HuH-7.5 (cell line): Measurements from ENCODE around the gene DYNC2I2.
"Not testable (repeated sequence)": the region's sequence is repeated elsewhere in the genome, so short reads cannot be mapped to it uniquely, and the experiment has no call there.

ENCODE experiments used
- DNase-seq: peaks from one replicate; pipeline ENCODE4 v3.0.0; 2011; ENCODE audit warnings: low spot score

Gene DYNC2I2

DNA sequence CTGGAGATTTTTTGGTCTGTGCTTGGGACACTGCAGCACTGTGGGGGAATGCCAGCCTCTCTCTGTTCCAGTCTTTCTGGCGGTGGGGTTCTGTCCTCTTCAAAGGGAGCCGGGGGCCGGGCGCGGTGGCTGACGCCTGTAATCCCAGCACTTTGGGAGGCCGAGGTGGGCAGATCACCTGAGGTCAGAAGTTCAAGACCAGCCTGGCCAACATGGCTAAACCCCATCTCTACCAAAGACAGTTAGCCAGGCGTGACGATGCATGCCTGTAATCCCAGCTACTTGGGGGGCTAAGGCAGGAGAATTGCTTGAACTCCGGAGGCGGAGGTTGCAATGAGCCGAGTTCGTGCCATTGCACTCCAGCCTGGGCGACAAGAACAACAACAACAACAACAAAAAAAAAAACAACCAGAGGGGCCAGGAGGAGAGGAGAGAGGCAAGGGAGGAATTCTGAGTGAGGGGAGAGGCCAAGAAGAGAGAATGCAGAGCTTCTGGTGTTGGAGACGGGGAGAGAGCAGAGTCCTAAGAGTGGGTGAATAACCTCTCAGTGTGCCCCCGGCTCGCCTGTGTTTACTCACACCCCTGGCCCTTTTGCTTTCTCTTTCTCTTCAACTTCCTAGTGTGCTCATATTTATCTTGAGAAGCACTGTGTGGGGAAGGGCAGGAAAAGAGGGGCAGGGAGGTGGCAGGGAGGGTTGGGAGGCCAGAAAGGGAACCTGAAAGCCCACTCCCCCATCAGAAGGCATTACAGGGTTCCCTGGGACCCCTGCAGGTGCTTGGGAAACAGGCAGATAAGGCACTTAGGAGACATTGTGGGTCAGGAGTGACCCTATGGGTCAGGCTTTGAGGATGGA is 29.2 kb upstream of the DYNC2I2 start:
- no peak for DNase-seq

GRCh38 chr9:128684325-128685199 is 27.9 kb upstream of the DYNC2I2 start:
- DNase-seq, result peak; percentile 90

GRCh38 chr9:128684065-128684324 is 27.3 kb upstream of the DYNC2I2 start:
- no peak for DNase-seq

DNA sequence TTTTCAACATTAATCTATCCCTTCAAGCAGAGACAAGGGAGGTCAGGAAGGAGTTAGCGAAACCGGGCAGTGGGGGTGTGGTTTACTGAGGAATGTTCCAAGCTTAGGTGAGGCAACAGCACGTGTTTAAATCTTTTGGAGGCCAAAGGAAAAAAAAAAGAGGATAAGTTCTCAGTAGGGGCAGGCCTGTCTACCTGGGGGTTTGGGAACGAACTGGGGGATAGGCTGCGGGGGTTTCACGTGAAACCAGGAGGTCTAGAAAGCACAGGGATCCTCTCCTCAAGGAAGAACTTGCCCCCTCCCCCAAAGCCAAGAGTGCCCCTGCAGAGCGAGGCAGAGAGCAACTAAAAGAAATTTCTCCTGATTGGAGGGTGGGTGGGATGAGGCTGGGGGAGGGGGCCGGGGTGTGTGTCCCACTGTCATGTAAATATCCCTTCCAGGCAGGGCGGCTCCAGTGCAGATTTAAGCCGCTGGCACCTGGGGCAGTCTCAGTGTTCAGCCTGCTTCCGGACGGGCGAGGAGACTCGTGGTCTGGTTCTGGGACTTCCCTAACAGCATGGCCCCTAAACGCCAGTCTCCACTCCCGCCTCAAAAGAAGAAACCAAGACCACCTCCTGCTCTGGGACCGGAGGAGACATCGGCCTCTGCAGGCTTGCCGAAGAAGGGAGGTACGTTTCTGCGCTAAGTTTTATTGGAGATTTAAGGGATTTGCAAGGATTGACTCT is 26.9 kb upstream of the DYNC2I2 start:
- DNase-seq, result peak; percentile 55

DNA sequence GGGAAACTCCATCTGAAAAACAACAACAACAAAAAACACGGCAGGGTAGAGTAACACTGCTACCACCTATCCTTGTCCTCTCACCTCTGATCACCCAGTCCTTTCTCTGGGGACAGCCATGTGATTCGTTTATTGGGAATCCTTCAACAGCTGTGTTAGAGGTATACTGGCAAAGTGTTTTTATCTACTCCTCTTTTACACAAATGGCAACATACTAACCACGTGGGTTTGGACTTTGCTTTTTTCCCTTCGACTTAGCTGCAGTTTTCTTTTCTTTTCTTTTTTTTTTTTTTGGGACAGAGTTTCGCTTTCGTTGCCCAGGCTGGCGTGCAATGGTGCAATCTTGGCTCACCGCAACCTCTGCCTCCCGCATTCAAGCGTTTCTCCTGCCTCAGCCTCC is 21.1 kb upstream of the DYNC2I2 start:
- DNase-seq, result no peak

DNA sequence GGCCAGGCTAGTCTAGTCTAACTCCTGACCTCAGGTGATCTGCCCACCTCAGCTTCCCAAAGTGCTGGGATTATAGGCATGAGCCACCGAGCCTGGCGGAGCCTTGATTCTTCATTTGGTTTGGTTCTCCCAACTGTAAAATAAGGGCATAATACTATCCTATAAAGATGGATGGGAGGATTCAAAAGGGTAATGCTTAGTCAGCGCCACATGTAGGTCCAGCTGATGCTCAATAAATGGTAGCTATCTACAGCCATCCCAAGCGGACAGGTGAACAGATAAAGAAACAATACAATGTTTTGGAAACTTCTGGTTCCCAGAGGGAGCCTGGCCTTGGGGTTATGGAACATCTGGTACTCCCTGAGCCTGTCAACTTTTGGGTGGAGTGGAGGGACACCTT is 18.7 kb upstream of the DYNC2I2 start:
- DNase-seq, result no peak

GRCh38 chr9:128669786-128670185 is 13.1 kb upstream of the DYNC2I2 start:
- no peak for DNase-seq

DNA sequence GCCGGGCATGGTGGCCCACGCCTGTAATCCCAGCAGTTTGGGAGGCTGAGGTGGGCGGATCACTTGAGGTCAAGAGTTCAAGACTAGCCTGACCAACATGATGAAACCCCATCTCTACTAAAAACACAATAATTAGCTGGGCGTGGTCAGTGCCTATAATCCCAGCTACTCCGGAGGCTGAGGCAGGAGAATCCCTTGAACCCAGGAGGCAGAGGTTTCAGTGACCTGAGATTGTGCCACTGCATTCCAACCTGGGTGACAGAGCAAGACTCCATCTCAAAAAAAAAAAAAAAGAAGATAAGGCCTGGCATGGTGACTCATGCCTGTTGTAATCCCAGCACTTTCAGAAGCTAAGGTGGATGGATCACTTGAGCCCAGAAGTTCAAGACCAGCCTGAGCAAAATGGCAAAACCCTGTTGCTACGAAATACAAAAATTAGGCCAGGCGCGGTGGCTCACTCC is 9.9 kb upstream of the DYNC2I2 start:
- DNase-seq, result not testable (repeated sequence)

- no peak for DNase-seq
Observed at GRCh38 chr9:128657796-128658195, 1.1 kb upstream of the DYNC2I2 start.

DNA sequence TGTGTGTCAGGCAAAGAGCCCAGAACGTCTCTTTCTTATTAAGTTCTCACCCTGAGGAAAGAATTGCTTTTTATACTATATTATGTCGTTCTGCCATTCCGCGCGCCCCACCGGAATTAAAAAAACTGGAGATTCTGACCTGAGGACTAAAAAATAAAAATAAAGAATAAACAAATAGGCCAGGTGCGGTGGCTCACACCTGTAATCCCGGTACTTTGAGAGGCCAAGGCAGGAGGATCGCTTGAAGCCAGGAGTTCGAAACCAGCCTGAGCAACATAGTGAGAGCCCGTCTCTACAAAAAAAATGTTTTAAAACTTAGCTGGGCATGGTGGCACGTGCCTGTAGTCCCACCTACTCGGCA is 677 bp upstream of the DYNC2I2 start:
- DNase-seq, result no peak

GRCh38 chr9:128654481-128654880 is 2.2 kb downstream of the DYNC2I2 start:
- no peak for DNase-seq

DNA sequence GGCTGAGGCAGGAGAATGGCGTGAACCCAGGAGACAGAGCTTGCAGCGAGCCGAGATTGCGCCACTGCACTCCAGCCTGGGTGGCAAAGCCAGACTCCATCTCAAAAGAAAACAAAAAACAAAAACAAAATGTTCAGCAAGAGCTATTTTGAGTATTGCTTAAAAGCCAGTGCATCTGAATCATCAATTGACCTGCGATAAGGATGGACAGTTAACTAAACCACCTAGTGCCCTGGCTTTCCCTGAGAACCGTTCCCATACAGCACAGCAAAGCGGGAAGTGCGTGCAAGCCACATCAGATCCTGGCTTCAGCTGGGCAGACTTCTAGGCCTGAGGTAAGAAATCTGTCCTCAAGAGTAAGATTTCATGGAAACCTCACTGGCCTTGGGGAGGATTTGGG is 2.7 kb downstream of the DYNC2I2 start:
- no peak for DNase-seq

DNA sequence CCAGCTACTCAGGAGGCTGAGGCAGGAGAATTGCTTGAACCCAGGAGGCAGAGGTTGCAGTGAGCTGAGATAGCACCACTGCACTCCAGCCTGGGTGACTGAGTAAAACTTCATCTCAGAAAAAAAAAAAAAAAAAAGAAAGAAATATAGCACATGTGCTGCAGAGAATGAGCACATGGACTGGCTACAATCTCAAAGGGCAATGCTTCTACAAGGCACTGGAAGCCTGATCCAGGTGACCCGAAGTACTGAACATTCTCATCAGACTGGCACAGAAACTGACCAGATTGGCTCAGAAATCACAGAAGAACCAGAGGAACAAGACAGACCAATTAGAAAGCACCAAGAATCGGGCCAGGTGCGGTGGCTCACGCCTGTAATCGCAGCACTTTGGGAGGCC is 4.8 kb downstream of the DYNC2I2 start:
- no peak for DNase-seq

GRCh38 chr9:128648206-128648605 is 8.4 kb downstream of the DYNC2I2 start:
- not testable (repeated sequence) for DNase-seq

DNA sequence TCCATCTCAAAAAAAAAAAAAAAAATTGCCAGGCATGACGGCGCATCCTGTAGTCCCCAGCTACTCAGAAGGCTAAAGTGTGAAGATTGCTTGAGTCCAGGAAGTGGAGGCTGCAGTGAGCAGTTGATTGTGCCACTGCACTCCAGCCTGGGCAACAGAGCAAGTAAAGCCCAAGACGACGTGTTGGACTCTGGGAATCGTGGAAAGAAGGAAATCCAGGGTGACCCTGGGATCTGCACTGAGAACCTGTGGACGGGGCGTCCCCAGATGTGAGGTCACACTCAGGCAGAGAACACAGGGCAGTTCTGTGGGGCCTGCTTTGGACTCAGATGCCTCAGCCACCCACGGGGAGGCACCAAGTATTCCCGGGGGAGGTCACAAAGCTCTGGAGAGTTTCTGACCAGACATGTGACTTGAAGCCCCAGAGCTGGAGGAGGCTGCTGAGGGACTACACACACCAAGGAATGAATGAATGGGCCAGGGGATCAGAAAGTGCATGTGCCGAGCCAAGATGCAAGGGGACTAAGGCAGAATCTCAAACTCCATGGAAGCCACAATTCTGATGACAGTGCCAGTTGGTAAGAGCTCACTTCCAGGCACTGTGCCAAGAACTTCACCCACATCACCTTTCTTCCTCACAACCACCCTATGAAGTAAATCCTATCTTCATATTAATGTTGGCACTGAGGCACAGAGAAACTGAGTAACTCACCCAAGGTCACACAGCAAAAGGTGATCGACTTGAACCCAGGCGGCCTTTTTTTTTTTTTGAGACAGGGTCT is 12.9 kb downstream of the DYNC2I2 start:
- DNase-seq, result no peak

- no peak for DNase-seq
Observed at GRCh38 chr9:128642675-128643245, 13.9 kb downstream of the DYNC2I2 start.

GRCh38 chr9:128640603-128641002 is 16.0 kb downstream of the DYNC2I2 start:
- no peak for DNase-seq

DNA sequence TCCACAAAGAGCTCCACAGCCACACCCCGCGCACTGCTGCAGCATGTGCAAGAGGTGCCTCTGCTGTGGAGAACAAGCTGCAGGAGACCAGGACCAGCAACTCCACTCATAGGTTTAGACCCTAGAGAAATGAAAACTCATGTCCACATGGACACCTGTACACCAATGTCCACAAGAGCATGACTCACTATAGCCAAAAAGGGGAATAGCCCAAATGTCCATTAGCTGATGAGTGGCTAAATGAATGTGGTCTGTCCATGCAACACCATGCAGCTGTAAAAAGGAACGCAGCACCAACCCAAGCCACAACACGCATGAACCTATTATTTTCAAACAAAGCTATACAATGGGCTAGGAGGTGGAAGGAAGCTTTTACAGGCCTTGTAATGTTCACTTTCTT is 18.1 kb downstream of the DYNC2I2 start:
- no peak for DNase-seq

- DNase-seq, result no peak
Observed at GRCh38 chr9:128637656-128638055, 19.0 kb downstream of the DYNC2I2 start.

- no peak for DNase-seq
Observed at GRCh38 chr9:128636556-128637530, 19.8 kb downstream of the DYNC2I2 start.
